HepG2 (cell line): ENCODE data around the gene RPL3. TPM values are rescaled to one million over a fixed set of nuclear protein-coding genes. Genes with fewer than 3 reads are reported as not detected.

Experiments used
- BCL6 ChIP-seq: IDR thresholded peaks from 2 replicates; pipeline ENCODE4 v1.6.1; 2016; ENCODE audit warnings: missing genetic modification reagents, missing compliant biosample characterization
- BORCS8-MEF2B ChIP-seq: sonication (generic); formaldehyde crosslinking; IDR thresholded peaks from 2 replicates; pipeline ENCODE4 v1.8.0; 2022; ENCODE audit warnings: mild to moderate bottlenecking, missing genetic modification reagents
- CBX1 ChIP-seq: IDR thresholded peaks from one replicate; pipeline ENCODE4 v1.6.1; 2016; ENCODE audit warnings: antibody characterized with exemption, low read depth
- DPF2 ChIP-seq: sonication (generic); formaldehyde crosslinking; IDR thresholded peaks from 2 replicates; pipeline ENCODE4 v1.4.0; 2020; ENCODE audit warnings: mild to moderate bottlenecking, low read depth, missing genetic modification reagents, borderline replicate concordance
- GFI1 ChIP-seq: sonication (generic); formaldehyde crosslinking; IDR thresholded peaks from 2 replicates; pipeline ENCODE4 v1.5.0; 2020; ENCODE audit warnings: missing genetic modification reagents, mild to moderate bottlenecking, borderline replicate concordance
- HMGXB3 ChIP-seq: sonication (generic); formaldehyde crosslinking; IDR thresholded peaks from 2 replicates; pipeline ENCODE4 v1.4.0; 2020; ENCODE audit warnings: missing genetic modification reagents, borderline replicate concordance
- IRF9 ChIP-seq: sonication (generic); formaldehyde crosslinking; IDR thresholded peaks from 2 replicates; pipeline ENCODE4 v1.8.0; 2022; ENCODE audit warnings: missing genetic modification reagents, mild to moderate bottlenecking, borderline replicate concordance
- KDM5B ChIP-seq: sonication (generic); formaldehyde crosslinking; IDR thresholded peaks from 2 replicates; pipeline ENCODE4 v1.4.0; 2020; ENCODE audit warnings: missing genetic modification reagents, mild to moderate bottlenecking, borderline replicate concordance
- NFKB2 ChIP-seq: sonication (generic); formaldehyde crosslinking; IDR thresholded peaks from 2 replicates; pipeline ENCODE4 v1.4.0; 2020; ENCODE audit warnings: missing genetic modification reagents, borderline replicate concordance
- NFYC ChIP-seq: IDR thresholded peaks from 2 replicates; pipeline ENCODE4 v1.6.1; 2016; ENCODE audit warnings: missing genetic modification reagents, missing compliant biosample characterization
- RERE ChIP-seq: IDR thresholded peaks from 2 replicates; pipeline ENCODE4 v1.6.1; 2016; ENCODE audit warnings: low read depth, missing genetic modification reagents, missing compliant biosample characterization
- SRY ChIP-seq: sonication (generic); formaldehyde crosslinking; IDR thresholded peaks from 2 replicates; pipeline ENCODE4 v1.8.0; 2022; ENCODE audit warnings: mild to moderate bottlenecking, missing genetic modification reagents
- TCF12 ChIP-seq, 2 experiments: fragments of 450-650 bp in 1 of 2; sonication (generic) in 1 of 2; formaldehyde crosslinking in 1 of 2; IDR thresholded peaks; 2 replicates each; pipeline versions ENCODE4 v1.6.1 to v1.8.0; 2017 to 2022; ENCODE audit warnings: antibody characterized with exemption in 1 of 2, mild to moderate bottlenecking in 1 of 2, missing genetic modification reagents in 1 of 2, moderate library complexity in 1 of 2
- TFDP2 ChIP-seq: sonication (generic); formaldehyde crosslinking; IDR thresholded peaks from 2 replicates; pipeline ENCODE4 v1.4.0; 2020; ENCODE audit warnings: missing genetic modification reagents
- ZNF20 ChIP-seq: sonication (generic); formaldehyde crosslinking; IDR thresholded peaks from 2 replicates; pipeline ENCODE4 v1.4.0; 2020; ENCODE audit warnings: mild to moderate bottlenecking, moderate library complexity, missing genetic modification reagents
- ZNF224 ChIP-seq: sonication (generic); formaldehyde crosslinking; IDR thresholded peaks from 2 replicates; pipeline ENCODE4 v1.5.0; 2020; ENCODE audit warnings: mild to moderate bottlenecking, missing genetic modification reagents
- ZNF709 ChIP-seq: sonication (generic); formaldehyde crosslinking; IDR thresholded peaks from 2 replicates; pipeline ENCODE4 v1.5.0; 2020; ENCODE audit warnings: mild to moderate bottlenecking, missing genetic modification reagents
- polyA plus RNA-seq, 8 experiments: library from polyadenylated mRNA; depleted of rRNA in 3 of 8; stranded (reverse) in 7 of 8; unstranded in 1 of 8; fragments of >200 nt; fragmentation: Illumina TruSeq in 4 of 8; extraction: Trizol in 4 of 8; gene quantifications; 2 replicates each; pipeline versions ENCODE4 v1.2.1 to v1.2.3, GENCODE V29; 2011 to 2016; ENCODE audit warnings: low read depth in 4 of 8, missing spikeins in 1 of 8, mixed read lengths in 1 of 8; ENCODE audit not compliant: insufficient read depth in 1 of 8
- total RNA-seq, 5 experiments: library from RNA; depleted of rRNA; stranded (reverse); fragments of >200 nt; fragmentation: Illumina TruSeq; extraction: Trizol; gene quantifications; 2 replicates each; pipeline ENCODE4 v1.2.3, GENCODE V29; 2016; ENCODE audit warnings: low read depth in 1 of 5

The RPL3 gene
- total and polyA plus RNA-seq, 2 of the 13 experiments (the other 11 are each of a cell fraction or from before 2014, with no cell fraction given): 1,051 to 3,279 TPM

- TF ChIP-seq TFDP2 (CRISPR knock-in tag): peak; percentile 91
- TF ChIP-seq ZNF20 (CRISPR knock-in tag): no peak
- TF ChIP-seq KDM5B (CRISPR knock-in tag): peak; percentile 86
- TF ChIP-seq RERE: no peak
- TF ChIP-seq SRY: no peak
- TF ChIP-seq HMGXB3: peak; percentile 64; the same call in 1 of the 2 replicates
- peak; percentile 43; the same call in 1 of the 2 replicates for TF ChIP-seq NFKB2 (CRISPR knock-in tag)
- TF ChIP-seq ZNF709 (CRISPR knock-in tag): peak; percentile 43; the same call in 1 of the 2 replicates
- TF ChIP-seq IRF9: peak; percentile 27; the same call in 1 of the 2 replicates
- TF ChIP-seq CBX1: no peak
- peak; percentile 44; the same call in 1 of the 2 replicates for TF ChIP-seq DPF2 (CRISPR knock-in tag)
- TF ChIP-seq BORCS8-MEF2B: peak; percentile 61
- TF ChIP-seq NFYC (CRISPR knock-in tag): 0 out of 2 replicates have a peak, but pooled peaks have one; percentile 38
- no peak for TF ChIP-seq GFI1 (CRISPR knock-in tag)
- TF ChIP-seq BCL6 (CRISPR knock-in tag): 0 out of 2 replicates have a peak, but pooled peaks have one; percentile 10
- no peak for TF ChIP-seq TCF12 (IDR thresholded peaks at IDR 0.05)
- no peak for TF ChIP-seq TCF12 (CRISPR knock-in tag; IDR thresholded peaks at IDR 0.05)
- no peak for TF ChIP-seq ZNF224 (CRISPR knock-in tag)
Measured at GRCh38 chr22:39292561-39293074, 26.8 kb downstream of the RPL3 start (continued).
